ENCODE measurements around the gene RILPL2. TPM values are rescaled to one million over a fixed set of nuclear protein-coding genes. Genes with fewer than 3 reads are reported as not detected.
A peak's percentile ranks its signal among the peaks of the same experiment; 100 is the strongest.
"Not testable (repeated sequence)": the region's sequence is repeated elsewhere in the genome, so short reads cannot be mapped to it uniquely, and the experiment has no call there.

Gene RILPL2
- total RNA-seq, 2 experiments from 2014 or later = 8.9 to 9.0 TPM

- H3K36me3 Mint-ChIP-seq (ENCODE audit: low read depth) = peaks cover 34% of the 10 kb centered on the region
- no peak for DNase-seq
- H3K4me3 Mint-ChIP-seq = no peak overlapping the region
- ChIA-PET CTCF (interaction anchor here (0.7 kb wide), 1 partner anchor 72 kb away, joined by 4 read pairs; no protein-coding TSS in a partner anchor), POLR2A (interaction anchor here (0.9 to 1.3 kb wide), 2 partner anchors 9 to 39 kb away, joined by 3 to 4 read pairs; no protein-coding TSS in a partner anchor)
- H3K4me1 Mint-ChIP-seq = no peaks in the 10 kb centered on the region
- no peaks in the 10 kb centered on the region for H3K27me3 Mint-ChIP-seq
- H3K27ac Mint-ChIP-seq = no peak overlapping the region
- no peaks in the 10 kb centered on the region for H3K9me3 Mint-ChIP-seq
Observed at GRCh38 chr12:123421314-123421713, 15.2 kb downstream of the RILPL2 start.

GRCh38 chr12:123410041-123410412, 26.5 kb downstream of the RILPL2 start:
- peaks cover 37% of the 10 kb centered on the region for H3K36me3 Mint-ChIP-seq (ENCODE audit: low read depth)
- no peaks in the 10 kb centered on the region for H3K9me3 Mint-ChIP-seq
- no peak overlapping the region for H3K4me3 Mint-ChIP-seq
- no peak overlapping the region for H3K27ac Mint-ChIP-seq
- POLR2A ChIA-PET = interaction anchor here (0.9 to 1.4 kb wide), 2 partner anchors 11 to 39 kb away, joined by 3 to 4 read pairs; no protein-coding TSS in a partner anchor
- no peaks in the 10 kb centered on the region for H3K27me3 Mint-ChIP-seq
- H3K4me1 Mint-ChIP-seq = no peaks in the 10 kb centered on the region
- DNase-seq = no peak
- CTCF ChIA-PET = no interaction called here

GRCh38 chr12:123409284-123410040, 27.0 kb downstream of the RILPL2 start:
- H3K4me1 Mint-ChIP-seq, H3K27ac Mint-ChIP-seq, DNase-seq, H3K4me3 Mint-ChIP-seq, H3K9me3 Mint-ChIP-seq, H3K27me3 Mint-ChIP-seq: not testable (repeated sequence)
- ChIA-PET CTCF (interaction anchor here (0.6 kb wide), 1 partner anchor 32 kb away, joined by 3 read pairs; no protein-coding TSS in a partner anchor), POLR2A (interaction anchor here (1.0 to 1.4 kb wide), 3 partner anchors 9 to 17 kb away, joined by 3 to 4 read pairs (median 3); no protein-coding TSS in a partner anchor)
- peaks cover 40% of the 10 kb centered on the region for H3K36me3 Mint-ChIP-seq (ENCODE audit: low read depth)

GRCh38 chr12:123408619-123409018, 27.9 kb downstream of the RILPL2 start:
- CTCF ChIA-PET, H3K4me3 Mint-ChIP-seq, H3K27me3 Mint-ChIP-seq, H3K27ac Mint-ChIP-seq, H3K9me3 Mint-ChIP-seq, DNase-seq, H3K4me1 Mint-ChIP-seq: not testable (repeated sequence)
- peaks cover 46% of the 10 kb centered on the region for H3K36me3 Mint-ChIP-seq (ENCODE audit: low read depth)
- POLR2A ChIA-PET = interaction anchor here (1.0 to 1.4 kb wide), 3 partner anchors 9 to 18 kb away, joined by 3 to 4 read pairs (median 3); no protein-coding TSS in a partner anchor

GRCh38 chr12:123407934-123408333, 28.6 kb downstream of the RILPL2 start:
- H3K27ac Mint-ChIP-seq, H3K4me3 Mint-ChIP-seq, DNase-seq, H3K9me3 Mint-ChIP-seq, H3K27me3 Mint-ChIP-seq, POLR2A ChIA-PET, H3K4me1 Mint-ChIP-seq, CTCF ChIA-PET: not testable (repeated sequence)
- H3K36me3 Mint-ChIP-seq (ENCODE audit: low read depth) = peaks cover 48% of the 10 kb centered on the region

GRCh38 chr12:123407269-123407668, 29.2 kb downstream of the RILPL2 start:
- POLR2A ChIA-PET, H3K9me3 Mint-ChIP-seq, DNase-seq, H3K27ac Mint-ChIP-seq, H3K4me1 Mint-ChIP-seq, H3K4me3 Mint-ChIP-seq, H3K27me3 Mint-ChIP-seq: not testable (repeated sequence)
- CTCF ChIA-PET = interaction anchor here (0.6 kb wide), 1 partner anchor 22 kb away, joined by 4 read pairs; no protein-coding TSS in a partner anchor
- peaks cover 50% of the 10 kb centered on the region for H3K36me3 Mint-ChIP-seq (ENCODE audit: low read depth)

DNA sequence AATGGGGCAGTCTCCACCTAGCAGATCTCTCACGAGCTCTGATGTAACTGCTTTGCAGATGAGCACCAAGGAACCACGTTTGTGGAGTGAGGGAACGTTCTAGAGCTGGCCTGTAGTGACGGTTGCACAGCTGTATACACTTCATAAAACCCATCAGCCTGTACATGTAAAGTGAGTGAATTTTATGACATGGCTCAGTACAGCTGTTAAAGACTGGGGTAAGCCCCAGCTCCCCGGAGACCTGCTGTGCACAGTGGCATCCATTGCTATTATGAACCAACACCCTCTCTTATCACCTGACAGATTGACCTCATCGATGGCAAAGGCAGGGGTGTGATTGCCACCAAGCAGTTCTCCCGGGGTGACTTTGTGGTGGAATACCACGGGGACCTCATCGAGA, 31.9 kb downstream of the RILPL2 start:
- DNase-seq = no peak
- POLR2A ChIA-PET = interaction anchor here (0.8 to 2.1 kb wide), 6 partner anchors 10 to 43 kb away, joined by 3 to 6 read pairs (median 3); partner anchors contain the start of gene SBNO1
- H3K27me3 Mint-ChIP-seq = no peaks in the 10 kb centered on the region
- no peaks in the 10 kb centered on the region for H3K9me3 Mint-ChIP-seq
- CTCF ChIA-PET = interaction anchor here (0.5 to 1.0 kb wide), 2 partner anchors 20 to 126 kb away, joined by 3 read pairs; no protein-coding TSS in a partner anchor
- H3K4me3 Mint-ChIP-seq = no peak overlapping the region
- H3K27ac Mint-ChIP-seq = no peak overlapping the region
- H3K4me1 Mint-ChIP-seq = peaks cover 3% of the 10 kb centered on the region
- peaks cover 45% of the 10 kb centered on the region for H3K36me3 Mint-ChIP-seq (ENCODE audit: low read depth)

GRCh38 chr12:123401753-123402683, 34.5 kb downstream of the RILPL2 start:
- Mint-ChIP-seq H3K9me3 (no peaks in the 10 kb centered on the region), H3K4me3 (no peak overlapping the region), H3K36me3 (ENCODE audit: low read depth) (peaks cover 53% of the 10 kb centered on the region), H3K27ac (no peak overlapping the region), H3K27me3 (no peaks in the 10 kb centered on the region), H3K4me1 (peaks cover 5% of the 10 kb centered on the region)
- CTCF ChIA-PET = no interaction called here
- POLR2A ChIA-PET = interaction anchor here (0.6 to 1.4 kb wide), 3 partner anchors 11 to 277 kb away, joined by 3 to 4 read pairs (median 3); no protein-coding TSS in a partner anchor
- DNase-seq = no peak

DNA sequence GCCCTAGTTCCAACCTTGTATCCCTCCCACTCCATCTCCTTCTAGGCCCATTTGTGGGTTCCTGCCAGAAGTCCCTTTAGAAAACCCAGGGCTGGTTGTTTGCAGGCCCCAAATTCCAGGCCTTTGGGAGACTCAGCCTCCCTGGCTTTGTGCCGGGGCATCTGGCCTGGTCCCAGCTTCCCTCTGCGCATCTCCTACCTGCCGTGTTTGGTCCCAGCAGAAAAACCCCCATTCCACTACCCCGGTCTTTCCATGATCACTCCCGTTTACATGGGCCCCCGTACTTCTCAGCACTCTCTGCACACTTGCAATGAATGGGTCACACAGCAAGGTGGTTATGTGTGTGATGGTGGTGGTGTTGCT, 37.2 kb downstream of the RILPL2 start:
- POLR2A ChIA-PET = interaction anchor here (1.1 to 1.3 kb wide), 2 partner anchors 10 to 60 kb away, joined by 3 read pairs; no protein-coding TSS in a partner anchor
- CTCF ChIA-PET = no interaction called here
- Mint-ChIP-seq H3K27me3 (no peaks in the 10 kb centered on the region), H3K36me3 (ENCODE audit: low read depth) (peaks cover 67% of the 10 kb centered on the region), H3K9me3 (no peaks in the 10 kb centered on the region), H3K4me1 (peaks cover 8% of the 10 kb centered on the region), H3K4me3 (no peak overlapping the region), H3K27ac (peak overlapping the region; percentile 27)
- no peak for DNase-seq

DNA sequence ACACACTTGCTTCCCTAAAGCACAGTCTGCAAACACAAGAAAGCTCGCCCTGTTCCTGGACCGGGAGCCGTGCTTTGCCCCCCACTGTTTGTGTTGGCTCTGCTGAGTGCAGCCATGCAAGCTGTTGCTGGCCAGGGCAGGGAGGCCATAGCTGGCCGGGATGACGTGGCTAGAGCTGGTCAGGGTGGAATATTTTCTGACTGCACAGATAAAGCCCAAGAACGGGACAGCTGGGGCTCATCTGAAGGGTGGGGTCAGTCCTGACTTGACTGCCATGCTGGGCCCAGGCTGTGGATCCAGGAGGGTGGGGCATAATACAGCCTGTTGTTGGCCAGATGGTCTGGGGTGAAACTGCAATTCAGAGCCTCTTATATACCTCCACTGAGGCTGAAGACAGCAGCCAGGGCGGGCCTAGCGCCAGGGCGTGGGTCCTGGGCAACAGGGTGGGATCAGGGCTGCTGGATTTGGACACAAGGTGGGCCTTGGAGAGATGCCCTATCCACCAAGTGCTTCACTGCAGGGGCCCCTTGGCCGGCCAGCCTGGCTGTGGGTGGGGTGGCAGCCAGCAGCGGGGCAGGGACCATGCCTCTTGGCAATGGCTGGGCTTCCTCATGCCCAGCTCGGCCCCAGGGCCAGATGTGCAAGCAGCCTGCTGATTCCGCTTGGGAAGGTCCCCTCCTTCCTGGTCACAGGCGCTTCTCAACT, 37.8 kb downstream of the RILPL2 start:
- H3K4me1 Mint-ChIP-seq = peaks cover 8% of the 10 kb centered on the region
- ChIA-PET POLR2A (interaction anchor here (1.1 to 1.3 kb wide), 2 partner anchors 11 to 61 kb away, joined by 3 read pairs; no protein-coding TSS in a partner anchor), CTCF (no interaction called here)
- DNase-seq = no peak
- no peaks in the 10 kb centered on the region for H3K27me3 Mint-ChIP-seq
- peaks cover 62% of the 10 kb centered on the region for H3K36me3 Mint-ChIP-seq (ENCODE audit: low read depth)
- H3K9me3 Mint-ChIP-seq = no peaks in the 10 kb centered on the region
- no peak overlapping the region for H3K4me3 Mint-ChIP-seq
- no peak overlapping the region for H3K27ac Mint-ChIP-seq

DNA sequence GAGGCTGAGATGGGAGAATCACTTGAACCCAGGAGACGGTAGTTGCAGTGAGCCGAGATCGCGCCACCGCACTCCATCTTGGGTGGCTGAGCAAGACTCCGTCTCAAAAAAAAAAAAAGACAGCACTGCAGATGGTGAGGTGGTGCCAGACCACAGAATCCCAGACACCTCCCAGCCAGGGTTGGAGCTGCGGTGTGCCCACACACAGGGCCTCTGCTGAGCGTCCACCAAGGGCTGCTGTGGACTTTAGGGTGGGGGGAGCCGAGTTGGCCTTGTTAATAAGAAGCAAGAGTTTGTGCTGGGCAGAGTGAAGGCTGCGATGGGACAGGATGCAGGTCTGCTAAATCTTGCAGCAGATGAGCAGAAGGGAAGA, 38.3 kb downstream of the RILPL2 start:
- H3K27me3 Mint-ChIP-seq = no peaks in the 10 kb centered on the region
- POLR2A ChIA-PET = no interaction called here
- CTCF ChIA-PET = interaction anchor here (1.3 kb wide), 1 partner anchor 20 kb away, joined by 3 read pairs; no protein-coding TSS in a partner anchor
- no peak for DNase-seq
- no peak overlapping the region for H3K27ac Mint-ChIP-seq
- peaks cover 60% of the 10 kb centered on the region for H3K36me3 Mint-ChIP-seq (ENCODE audit: low read depth)
- H3K9me3 Mint-ChIP-seq = no peaks in the 10 kb centered on the region
- peaks cover 8% of the 10 kb centered on the region for H3K4me1 Mint-ChIP-seq
- no peak overlapping the region for H3K4me3 Mint-ChIP-seq

DNA sequence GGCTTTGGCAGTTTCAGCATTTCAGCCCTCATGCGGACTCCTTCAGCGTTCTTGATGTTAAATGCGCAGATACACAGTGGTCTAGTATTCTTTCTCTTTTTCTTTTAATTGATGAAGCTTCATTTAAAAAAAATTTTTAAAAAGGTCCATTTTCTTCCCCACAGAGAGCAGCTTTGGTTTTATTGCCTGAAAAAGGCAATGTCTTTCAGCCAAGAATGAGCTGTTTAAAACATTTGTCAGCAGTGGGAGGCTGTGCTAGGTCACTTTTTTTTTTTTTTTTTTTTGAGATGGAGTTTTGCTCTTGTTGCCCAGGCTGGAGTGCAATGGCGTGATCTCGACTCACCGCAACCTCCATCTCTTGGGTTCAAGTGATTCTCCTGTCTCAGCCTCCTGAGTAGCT, 39.1 kb downstream of the RILPL2 start:
- Mint-ChIP-seq H3K4me1 (peaks cover 8% of the 10 kb centered on the region), H3K9me3 (no peaks in the 10 kb centered on the region), H3K4me3 (no peak overlapping the region), H3K36me3 (ENCODE audit: low read depth) (peaks cover 57% of the 10 kb centered on the region), H3K27me3 (no peaks in the 10 kb centered on the region), H3K27ac (no peak overlapping the region)
- DNase-seq = no peak
- CTCF ChIA-PET = interaction anchor here (1.0 to 1.3 kb wide), 2 partner anchors 14 to 21 kb away, joined by 3 read pairs; no protein-coding TSS in a partner anchor
- POLR2A ChIA-PET = interaction anchor here (1.4 to 1.5 kb wide), 2 partner anchors 32 to 51 kb away, joined by 3 read pairs; no protein-coding TSS in a partner anchor

Data from activated CD4-positive, alpha-beta memory T cell treated with anti-CD3 and anti-CD28 coated beads, Interleukin-2, amount 10 ng/mL, durations not matched to agents 7 days and 5 days (primary cell).